GM19035 (cell line): ENCODE measurements around the gene SLC25A10.
"Not testable (repeated sequence)": the region's sequence is repeated elsewhere in the genome, so short reads cannot be mapped to it uniquely, and the experiment has no call there.

Experiments
- ATAC-seq: cut with Tn5 transposase; IDR thresholded peaks from one replicate; pipeline ENCODE4 v1.9.1; 2021; ENCODE audit not compliant: unreplicated experiment

Gene SLC25A10

GRCh38 chr17:81719410-81720266 is 7.6 kb downstream of the SLC25A10 start:
- ATAC-seq: no peak

GRCh38 chr17:81720267-81721071 is 8.4 kb downstream of the SLC25A10 start:
- ATAC-seq: no peak

- no peak for ATAC-seq
These were observed 10.4 kb downstream of the SLC25A10 start for GRCh38 chr17:81722184-81723120.

- ATAC-seq: no peak
These were observed 11.6 kb downstream of the SLC25A10 start for GRCh38 chr17:81723651-81724209.

- ATAC-seq: no peak
These were observed 13.4 kb downstream of the SLC25A10 start for GRCh38 chr17:81725439-81725838.

- no peak for ATAC-seq
These were observed 13.9 kb downstream of the SLC25A10 start for GRCh38 chr17:81726004-81726403.

GRCh38 chr17:81727324-81728031 is 15.4 kb downstream of the SLC25A10 start:
- ATAC-seq: no peak

- ATAC-seq: no peak
These were observed 21.7 kb downstream of the SLC25A10 start for GRCh38 chr17:81733507-81734404.

GRCh38 chr17:81734405-81735263 is 22.6 kb downstream of the SLC25A10 start:
- ATAC-seq: no peak

- ATAC-seq: no peak
These were observed 23.4 kb downstream of the SLC25A10 start for GRCh38 chr17:81735264-81736102.

- ATAC-seq: no peak
These were observed 26.1 kb downstream of the SLC25A10 start for GRCh38 chr17:81737947-81738800.

GRCh38 chr17:81738801-81739393 is 26.8 kb downstream of the SLC25A10 start:
- no peak for ATAC-seq

GRCh38 chr17:81739593-81739992 is 27.5 kb downstream of the SLC25A10 start:
- not testable (repeated sequence) for ATAC-seq

GRCh38 chr17:81740395-81740961 is 28.4 kb downstream of the SLC25A10 start:
- ATAC-seq: no peak

GRCh38 chr17:81741049-81741593 is 29.0 kb downstream of the SLC25A10 start:
- no peak for ATAC-seq
